HUDEP-2 (cell line): ENCODE measurements around the gene CDK1.
A peak's percentile ranks its signal among the peaks of the same experiment; 100 is the strongest.

Experiments used
- DNase-seq, 76 experiments: peaks; one replicate each; lab custom pipeline; 2025; ENCODE audit not compliant: unreplicated experiment in 76 of 76; lab: John Stamatoyannopoulos, UW

Gene CDK1

DNA sequence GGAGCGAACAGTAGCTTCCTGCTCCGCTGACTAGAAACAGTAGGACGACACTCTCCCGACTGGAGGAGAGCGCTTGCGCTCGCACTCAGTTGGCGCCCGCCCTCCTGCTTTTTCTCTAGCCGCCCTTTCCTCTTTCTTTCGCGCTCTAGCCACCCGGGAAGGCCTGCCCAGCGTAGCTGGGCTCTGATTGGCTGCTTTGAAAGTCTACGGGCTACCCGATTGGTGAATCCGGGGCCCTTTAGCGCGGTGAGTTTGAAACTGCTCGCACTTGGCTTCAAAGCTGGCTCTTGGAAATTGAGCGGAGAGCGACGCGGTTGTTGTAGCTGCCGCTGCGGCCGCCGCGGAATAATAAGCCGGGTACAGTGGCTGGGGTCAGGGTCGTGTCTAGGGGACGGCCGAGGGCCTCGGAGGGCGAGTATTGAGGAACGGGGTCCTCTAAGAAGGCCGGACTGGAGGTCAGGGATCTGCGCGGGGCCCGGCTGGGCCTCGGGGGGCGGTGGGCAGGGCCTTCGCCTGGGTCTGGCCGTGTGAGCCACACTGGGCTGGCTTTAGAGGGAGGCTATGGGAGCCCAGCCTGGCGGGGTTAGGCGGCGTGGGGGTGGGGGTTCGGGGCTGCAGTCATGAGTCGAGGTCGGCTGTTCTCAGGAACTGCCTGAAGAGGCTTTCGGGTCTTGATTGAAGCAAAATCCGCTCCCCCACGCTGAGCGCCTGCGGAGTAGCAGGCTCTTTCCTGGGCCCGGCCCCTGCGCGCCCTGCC, at the start of gene CDK1:
TSS of gene CDK1 (plus strand) at position 265 of the 757 bp plus-strand sequence. CDS start 1,688 bp downstream, outside the sequence.
- peak; percentile 18 to 98 (median 95) for DNase-seq

DNA sequence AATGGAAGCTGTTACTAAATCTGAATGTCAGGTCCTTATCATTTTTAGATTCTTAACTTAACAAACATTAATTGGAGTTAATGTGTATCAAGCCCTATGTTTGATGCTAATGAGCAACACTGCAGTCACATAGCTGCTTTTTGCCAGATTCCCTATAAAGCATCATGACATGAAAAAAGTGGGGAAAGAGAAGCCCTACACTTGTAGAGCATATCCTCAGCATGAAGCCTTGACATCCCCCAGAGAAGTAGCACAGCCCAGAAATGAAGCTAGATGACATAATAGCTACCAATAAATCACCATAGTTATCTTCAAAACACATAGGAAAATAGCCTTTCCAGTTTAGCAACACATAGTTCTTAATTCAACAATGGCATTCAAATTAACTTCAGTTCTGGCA, 49.2 kb upstream of the CDK1 start:
- DNase-seq = no peak

DNA sequence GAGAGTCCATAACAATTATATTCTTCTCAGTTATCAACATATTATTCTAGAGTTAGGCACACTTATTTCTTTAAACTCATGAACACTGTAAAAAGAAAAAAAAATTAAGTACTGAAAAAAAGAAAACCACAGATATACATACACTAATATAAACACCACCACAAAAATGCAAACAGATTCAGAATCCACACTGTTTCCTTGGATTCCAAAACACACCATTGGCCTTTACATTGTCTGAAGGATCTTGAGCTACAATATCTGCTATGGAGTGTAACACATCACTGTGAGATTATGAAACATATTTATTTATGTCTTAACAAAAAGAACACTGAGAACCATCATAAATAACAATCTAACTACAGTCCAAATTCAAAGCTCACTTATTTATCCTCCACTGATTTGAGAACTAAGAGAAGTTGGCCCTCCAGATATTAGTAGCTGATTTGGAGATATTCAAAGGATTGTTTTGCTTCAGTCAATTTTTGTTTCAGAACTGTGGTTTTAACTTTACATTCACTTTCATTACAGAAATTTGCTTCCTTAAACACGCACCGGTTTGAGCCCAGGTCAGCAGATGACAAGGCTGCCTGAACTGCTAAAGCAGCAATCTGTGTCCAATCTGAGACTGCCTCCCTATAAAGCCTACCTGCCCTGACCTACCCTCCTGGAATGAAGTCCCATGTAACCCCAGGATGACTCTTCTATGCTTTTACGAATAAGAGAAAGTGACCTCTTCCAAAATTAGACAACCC, 47.0 kb upstream of the CDK1 start:
- no peak for DNase-seq

DNA sequence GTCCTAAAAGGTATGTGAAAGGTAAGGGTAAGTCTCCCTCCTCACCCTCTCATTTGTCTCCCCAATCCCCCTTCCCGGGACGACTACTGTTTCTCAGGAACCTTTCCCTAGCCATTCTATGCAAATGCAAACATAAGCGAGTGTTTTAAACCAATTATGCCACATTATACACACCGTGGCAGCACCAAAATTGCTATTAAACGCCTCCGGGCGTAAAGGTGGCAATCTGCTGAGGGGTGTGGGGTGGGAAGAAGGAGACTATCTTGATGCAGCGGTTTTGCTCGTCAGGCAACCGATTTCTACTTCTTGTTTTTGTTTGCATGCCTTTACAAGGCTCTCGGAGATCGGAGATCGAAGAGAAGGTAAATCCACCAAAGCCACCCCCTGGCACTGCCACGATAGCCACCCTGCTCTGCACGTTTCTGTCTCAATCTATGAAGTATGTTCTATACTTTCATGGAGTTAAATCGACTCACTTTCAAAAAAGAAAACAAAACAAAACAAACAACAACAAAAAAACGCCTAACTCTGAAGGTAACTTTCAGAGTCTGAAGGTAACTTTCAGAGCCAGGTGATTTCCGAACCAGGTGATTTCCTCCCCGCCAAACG, 46.0 kb upstream of the CDK1 start:
- DNase-seq = no peak

DNA sequence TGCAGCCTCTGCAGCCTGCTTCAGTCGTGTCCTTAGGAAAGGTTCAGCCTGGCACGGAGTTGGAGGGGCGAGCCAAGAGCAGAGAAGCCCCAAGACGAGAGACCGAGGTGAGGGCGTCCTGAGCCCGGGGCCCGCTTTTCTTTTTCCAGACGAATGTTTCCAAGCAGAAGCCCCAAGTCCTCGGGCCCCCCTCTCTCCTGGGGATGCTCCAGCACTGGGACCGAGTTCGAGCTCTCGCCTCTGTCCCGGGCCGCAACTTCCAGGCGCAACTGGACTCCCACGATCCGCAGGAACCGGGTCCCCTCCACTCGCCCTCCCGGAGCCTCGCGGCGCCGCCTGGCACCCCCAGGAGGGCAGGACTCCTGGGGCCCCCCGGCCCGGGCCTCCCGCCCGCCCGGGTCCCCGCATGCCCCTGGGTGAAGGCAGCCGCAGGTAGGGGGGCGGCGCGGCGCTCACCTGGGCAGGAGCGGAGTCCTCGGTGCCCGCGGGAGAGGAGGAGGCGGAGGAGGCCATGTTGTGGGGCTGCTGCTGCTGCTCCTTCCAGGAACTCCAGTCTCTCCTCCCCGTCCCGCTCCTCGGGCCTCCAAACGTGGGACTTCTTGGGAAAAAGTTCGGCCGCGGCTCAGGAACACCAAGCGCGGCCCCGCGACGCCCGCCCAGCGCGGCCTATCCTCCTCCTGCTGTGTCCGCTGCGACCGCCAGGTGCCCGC, 45.3 kb upstream of the CDK1 start:
- no peak for DNase-seq

DNA sequence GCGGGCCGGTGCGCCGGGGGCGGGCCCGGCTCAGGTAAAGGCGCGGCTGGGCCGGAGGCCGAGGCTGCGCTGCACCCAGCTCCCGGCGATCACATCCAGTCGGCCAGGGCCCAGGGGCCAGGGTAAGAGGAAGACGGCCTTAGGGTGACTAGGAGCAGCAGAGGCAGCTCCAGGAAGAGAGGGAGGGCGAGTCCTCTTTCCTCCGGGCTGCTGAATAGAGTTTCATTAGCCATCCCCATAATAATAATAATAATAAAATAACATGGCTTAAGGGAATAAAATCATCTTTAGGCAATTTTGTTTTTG, 44.8 kb upstream of the CDK1 start:
- DNase-seq = no peak

DNA sequence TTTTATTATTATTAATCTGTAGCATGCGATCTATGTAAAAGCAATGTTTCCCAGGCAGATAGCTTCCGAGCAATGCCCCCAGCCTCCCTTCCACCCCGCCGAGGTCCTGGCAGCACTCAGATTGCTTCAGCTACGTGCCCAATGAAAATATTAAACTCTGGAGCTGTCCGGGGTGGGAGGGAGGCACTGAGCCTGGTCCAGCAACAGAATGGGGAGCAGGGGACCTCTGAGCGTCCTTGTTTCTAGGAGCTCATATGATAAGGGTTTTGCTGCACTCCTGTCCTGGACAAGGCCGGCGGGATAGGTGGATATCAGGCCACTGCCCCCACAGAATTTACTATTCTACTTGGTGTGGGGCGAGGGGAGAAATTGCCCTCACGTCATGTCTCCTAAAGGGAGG, 44.5 kb upstream of the CDK1 start:
- DNase-seq = no peak

DNA sequence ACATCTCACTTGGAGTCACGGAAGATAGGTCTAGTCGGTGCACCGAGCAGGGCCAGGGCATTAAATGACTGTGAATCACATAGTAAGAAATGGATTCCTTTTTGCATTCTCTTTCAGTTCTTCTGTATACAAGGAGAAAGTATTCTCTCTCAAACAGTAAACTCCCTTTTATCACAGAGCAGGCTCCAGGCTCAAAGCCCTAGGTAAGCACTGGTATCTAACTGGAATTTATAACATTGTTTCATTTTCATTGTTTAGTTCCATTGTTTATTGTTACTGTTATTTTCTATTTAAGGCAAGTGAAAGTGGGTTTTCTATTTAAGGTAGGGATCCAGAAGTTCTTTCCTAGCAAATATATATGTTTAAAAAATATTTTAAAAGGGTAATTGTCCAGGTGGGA, 44.1 kb upstream of the CDK1 start:
- no peak for DNase-seq

DNA sequence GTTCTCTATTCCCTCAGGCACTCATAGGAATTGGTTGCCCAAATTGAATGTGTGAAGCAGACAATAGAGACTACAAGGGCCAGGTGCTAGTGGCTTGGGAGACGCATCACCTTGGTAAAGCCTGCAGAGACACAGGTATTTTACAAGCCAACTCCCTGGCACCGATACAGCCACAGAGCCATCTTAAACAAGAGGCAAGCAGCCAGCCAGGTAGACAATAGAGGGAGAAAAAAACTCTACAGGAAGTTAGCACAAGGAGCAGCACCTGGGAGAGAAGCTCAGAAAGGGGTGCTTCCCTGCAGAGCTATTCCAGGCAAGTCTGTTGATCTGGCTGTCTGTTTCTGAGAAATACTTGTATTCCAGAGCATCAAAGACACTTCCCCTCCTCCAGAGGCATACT, 43.0 kb upstream of the CDK1 start:
- no peak for DNase-seq

DNA sequence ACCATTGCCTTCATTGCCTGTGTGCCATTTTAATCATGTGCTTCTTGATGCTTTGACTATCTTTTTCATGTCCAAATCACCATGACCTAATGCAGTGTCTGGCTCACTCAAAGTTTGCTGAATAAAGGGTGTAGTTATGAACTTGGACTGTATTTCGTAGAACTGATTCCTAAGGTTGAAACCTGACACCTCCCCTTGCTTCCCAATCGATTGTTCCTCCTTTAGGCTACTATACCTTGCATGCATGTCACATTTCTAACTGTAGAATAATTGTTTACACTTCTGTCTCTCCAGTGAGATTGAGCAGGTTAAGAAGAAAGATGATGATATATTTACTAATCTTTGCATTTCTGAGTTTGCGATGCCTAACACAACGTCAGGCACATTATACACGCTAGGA, 41.0 kb upstream of the CDK1 start:
- DNase-seq = no peak

DNA sequence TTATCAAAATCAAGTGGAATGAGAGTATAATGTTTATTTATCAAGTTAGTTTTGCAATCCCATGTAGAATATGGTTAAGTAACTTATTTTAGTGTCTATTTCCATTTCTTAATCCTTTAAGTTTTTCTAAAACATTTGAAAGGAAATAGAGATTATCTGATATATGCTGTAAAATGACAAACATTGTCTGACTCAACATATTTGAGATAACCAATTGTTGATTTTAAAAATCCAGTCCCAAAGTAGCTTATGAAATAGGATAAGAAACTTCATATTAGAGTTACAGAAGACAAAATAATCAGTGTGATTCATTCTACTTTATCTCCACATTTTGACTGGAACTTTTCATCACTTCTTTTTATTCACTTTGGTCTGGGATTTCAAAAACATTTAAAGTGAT, 38.7 kb upstream of the CDK1 start:
- DNase-seq = no peak

DNA sequence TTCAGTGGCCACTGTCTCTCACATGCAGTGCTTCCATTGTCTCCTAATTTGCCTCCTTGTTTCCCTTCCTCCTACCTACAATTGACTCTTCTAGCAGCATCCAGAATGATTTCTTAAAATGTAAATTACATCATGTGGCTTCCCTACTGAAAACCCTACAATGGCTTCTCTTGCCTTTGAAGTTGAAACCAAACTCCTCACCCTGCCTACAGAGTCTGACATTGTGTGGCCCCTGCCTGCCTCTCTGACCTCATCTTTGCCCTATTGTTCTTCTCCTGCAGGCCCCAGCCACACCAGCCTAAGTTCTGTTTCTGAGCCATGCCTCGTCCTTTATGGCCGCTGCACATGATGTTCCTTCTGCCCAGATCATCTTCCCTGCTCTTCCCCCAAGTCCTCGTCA, 35.8 kb upstream of the CDK1 start:
- no peak for DNase-seq

DNA sequence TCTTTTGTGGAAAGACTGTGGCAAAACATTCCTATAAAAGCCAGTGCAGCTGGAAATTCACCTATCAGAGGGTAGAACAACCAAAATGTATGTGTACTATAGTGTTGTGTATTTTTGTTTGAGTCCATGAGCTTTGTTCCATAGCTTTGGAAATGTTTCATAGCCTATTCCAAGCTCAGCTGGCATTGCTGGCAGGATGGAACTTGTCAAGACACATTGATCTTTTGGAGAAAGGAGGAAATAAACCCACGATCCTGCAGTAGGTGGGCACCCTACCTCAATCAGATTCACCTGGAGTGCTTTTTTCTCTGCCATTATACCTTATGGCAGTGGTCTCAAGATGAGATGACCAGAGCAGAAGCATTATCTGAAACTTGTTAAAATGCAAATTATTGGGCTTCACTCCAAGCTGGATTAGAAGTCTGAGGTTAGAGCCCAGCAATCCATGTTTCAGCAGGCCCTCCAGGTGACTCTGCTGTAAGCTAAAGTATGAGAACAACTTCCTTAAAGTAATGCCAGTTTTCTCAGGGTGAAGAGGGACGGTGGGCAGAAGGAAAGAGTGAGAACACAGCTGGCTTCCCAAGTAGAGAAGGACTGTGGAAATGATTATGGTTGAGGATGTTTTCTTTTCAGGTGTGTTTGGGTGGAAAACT, 30.3 kb upstream of the CDK1 start:
- no peak for DNase-seq

DNA sequence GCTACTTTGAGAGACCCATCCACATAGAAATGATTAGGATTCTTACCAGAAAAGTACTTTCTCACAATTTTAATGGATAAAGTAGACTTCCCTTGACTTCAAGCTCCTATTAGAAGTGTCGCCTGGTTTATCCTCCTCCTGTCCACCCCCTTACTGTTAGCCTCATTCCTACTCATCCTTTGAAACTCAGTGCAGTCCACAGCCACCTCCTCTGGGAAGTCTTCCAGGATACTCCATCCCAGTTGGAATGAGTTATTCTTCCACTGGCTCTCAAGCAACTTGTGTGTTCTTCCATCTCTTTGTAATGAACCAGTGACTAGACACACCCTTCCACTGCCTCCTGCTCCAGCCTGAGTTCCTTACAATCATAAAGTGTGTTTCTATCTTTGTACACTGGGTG, 25.1 kb upstream of the CDK1 start:
- DNase-seq = no peak

DNA sequence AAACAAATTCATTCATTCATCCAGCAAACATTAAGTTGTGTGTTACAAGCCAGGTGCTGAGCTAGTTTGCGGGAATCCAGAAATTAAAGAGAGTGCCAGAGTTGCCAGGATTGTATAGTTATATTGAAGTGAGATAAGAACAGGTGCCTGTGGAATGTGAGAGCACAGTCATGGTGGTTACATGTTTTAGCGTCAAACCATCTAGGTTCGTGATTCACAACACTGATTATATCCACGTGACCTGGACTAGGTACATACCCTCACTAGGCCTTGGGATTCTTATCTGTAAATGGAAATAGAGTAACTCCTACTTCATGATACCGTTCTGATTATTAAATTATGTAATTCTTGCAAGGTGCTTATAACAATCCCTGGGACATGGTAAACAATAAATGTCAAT, 24.5 kb upstream of the CDK1 start:
- no peak for DNase-seq

DNA sequence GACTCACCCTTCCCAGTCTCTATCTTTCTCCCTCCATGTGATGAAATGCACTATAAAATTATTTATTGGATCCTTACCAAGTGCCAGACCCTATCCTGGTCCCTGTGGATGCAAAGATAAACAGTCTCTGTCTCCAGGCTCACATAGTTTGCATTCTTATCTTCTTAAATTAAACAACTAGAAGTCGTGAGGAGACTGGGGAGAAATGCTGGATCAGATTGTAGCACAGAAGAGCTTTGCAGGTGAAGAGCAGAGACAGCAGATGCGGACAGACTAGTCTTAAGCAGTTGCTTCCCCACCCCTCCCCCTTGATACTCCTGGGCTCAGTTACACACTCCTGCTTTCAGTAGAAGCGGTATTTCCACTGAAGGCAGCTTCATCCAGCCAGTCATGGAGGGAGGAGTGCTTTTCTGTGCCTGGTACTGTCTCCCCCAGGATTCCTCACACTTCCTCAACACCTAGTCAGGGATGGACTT, 20.8 kb upstream of the CDK1 start:
- no peak for DNase-seq

DNA sequence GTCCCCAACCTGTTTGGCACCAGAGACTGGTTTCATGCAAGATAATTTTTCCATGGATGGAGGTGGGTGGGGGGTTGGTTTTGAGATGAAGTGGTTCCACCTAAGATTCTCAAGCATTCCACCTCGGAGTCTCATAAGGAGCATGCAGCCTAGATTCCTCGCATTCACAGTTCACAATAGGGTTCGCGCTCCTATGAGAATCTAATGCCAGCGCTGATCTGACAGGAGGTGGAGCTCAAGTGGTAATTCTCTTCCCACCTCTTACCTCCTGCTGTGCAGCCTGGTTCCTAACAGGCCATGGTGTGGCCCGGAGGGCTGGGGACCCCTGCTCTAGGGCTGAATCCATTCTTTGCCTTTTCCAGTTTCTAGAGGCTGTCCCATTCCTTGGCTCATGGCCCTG, 19.1 kb upstream of the CDK1 start:
- no peak for DNase-seq

DNA sequence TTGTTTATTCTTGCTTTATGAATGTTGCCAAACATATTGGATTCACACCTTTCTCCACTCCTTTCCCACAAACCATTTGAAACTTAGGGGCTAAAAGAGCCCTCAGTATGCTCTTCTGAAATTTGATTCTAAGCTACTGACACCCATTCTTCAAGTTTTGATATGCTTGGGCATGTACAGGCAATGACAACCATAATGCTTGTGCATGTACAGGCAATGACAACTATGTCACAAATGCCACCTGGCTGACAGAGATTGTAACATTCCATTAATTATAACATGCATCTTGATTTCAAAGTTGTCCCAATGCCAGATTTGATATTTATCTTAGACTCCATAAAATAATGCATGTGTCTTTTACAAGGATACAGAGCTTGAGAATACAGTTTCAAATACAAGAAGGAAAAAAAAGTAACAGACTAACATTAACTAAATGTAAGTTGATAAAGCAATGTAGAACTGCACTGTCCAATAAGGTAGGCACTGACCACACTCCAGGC, 17.5 kb upstream of the CDK1 start:
- no peak for DNase-seq

DNA sequence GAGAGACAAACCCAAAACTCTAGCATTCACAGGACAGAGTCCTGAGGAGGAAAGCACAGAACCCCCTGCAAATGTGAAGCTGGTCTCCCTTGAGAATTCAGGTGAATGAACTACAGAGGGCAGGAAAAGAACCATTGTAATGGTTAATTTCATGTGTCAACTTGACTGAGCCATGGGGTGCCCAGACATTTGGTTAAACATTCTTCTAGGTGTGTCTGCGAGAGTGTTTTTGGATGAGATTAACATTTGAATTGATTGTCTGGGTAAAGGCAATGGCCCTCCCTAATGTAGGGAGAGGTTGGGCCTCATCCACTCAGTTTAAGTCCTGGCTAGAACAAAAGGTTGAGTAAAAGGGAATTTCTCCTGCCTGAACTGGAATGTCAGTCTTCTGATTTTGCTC, 15.7 kb upstream of the CDK1 start:
- no peak for DNase-seq

DNA sequence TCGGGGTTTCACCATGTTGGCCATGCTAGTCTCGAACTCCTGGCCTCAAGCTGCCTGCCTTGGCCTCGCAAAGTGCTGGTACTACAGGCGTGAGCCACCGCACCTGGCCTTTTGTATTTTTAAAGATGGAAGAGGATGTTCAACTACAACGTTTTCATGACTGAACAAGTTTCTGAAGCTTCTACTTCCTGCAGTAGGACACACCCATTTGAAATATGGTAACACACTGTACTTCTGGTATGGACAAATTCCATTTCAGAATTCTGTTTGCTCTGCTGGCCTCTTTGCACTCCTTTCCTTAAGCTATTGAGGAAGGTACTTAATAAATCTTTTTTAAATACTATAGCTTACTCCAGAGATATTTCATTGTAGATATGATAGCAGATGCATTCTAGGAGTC, 10.9 kb upstream of the CDK1 start:
- DNase-seq = no peak

DNA sequence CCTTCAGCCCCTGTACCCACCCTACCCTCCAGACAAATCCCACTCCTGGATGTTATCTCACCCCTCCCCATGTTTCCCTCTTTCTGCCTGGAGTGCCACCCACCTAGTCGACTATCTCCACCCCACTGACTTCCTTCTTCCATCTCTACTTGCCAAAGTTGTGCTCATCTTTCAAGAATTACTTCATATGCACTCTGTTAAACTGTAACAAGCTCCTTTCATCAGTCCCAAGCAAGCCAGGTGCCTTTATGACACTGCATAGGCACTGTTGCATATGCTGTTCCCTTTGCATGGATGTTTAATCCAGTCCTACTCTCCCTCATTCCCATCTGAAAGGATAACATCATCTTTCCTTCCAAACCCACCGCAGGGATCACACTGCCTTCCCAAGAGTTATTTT, 8.9 kb upstream of the CDK1 start:
- no peak for DNase-seq
